HG02981 (cell line): ENCODE results near the gene ZCWPW2.

Experiments
- ATAC-seq: cut with Tn5 transposase; IDR thresholded peaks from one replicate; pipeline ENCODE4 v1.9.1; 2021; ENCODE audit warnings: mild to moderate bottlenecking, moderate library complexity; ENCODE audit not compliant: unreplicated experiment

ZCWPW2 gene

DNA sequence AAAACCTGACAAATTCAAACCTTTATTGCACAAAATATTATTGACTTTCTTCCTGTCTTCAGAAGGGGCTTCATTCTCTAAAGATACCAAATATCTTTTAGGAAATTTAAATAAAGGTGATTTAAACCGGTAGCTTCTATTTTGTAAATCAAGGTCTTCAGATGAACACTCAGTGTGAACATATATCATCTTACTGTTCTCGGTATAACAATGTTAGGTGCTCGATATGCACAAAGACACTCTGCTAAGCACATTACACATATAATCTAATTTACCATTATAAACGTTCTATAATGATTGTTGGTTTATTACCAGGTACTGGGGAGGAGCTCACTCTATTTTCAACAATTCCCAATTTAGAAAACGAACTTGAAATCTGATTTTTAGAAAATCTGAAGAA, 225.5 kb downstream of the ZCWPW2 start:
- no peak for ATAC-seq

DNA sequence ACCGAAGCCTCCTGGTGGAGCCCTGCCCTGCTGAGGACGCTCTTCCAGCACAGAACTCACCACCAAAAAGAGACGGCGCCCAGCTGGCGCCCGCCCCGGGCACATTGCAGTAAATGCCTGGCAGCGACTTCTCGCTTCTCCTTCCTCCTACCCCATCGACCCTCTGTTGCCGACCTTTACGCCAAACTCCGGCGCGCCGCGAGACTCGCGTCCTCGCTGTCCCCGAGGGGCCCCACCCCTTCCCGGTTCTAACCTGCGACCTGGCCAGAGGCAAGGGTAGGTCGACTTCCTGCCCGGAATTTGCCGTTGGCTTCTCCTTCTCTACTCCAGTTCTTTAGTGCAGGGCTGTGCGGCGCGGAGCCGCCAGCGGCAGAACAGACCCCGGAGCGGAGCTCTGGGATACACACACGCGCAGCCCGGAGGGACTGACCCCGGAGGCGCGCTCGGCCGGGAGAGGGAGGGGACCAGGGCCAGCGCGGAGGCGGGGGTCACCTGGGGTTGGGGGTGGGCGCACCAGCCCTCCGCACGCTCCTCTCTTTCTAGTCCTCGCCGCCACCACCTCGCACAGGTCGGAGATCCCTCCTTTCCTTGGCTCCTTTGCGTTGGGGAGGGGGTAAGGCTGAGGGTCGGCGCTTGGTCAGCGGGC, 226.7 kb downstream of the ZCWPW2 start:
- ATAC-seq = no peak
